K562 (cell line): ENCODE results near the gene CHDH. TPM values are rescaled to one million over a fixed set of nuclear protein-coding genes. Genes with fewer than 3 reads are reported as not detected.

Source experiments
- ATAC-seq: fragments of 200-7000 bp; cut with Tn5 transposase; 3 replicates; pipeline ENCODE4 v1.9.1; 2020; ENCODE audit warnings: moderate library complexity
- BruUV-seq: library from RNA; stranded (reverse); fragments of 400-500 nt; replicated peaks from 2 replicates; lab custom pipeline; 2021; lab: Mats Ljungman, UMichigan
- CTCF ChIA-PET: fragments of 300-600 bp; formaldehyde crosslinking; extraction: SDS; loops from one replicate; lab custom pipeline; 2021; ENCODE audit warnings: low intra/inter-chr PET ratio; lab: Yijun Ruan, JAX
- POLR2A ChIA-PET: fragments of 300-600, 350-650 bp; sonication (Branson Sonifier 250); formaldehyde crosslinking; extraction: SDS; loops from one replicate; lab custom pipeline; 2021; ENCODE audit warnings: antibody characterized with exemption, inconsistent platforms; lab: Yijun Ruan, JAX
- DNase-seq, 4 experiments: peaks; one replicate each; pipeline versions ENCODE4 v3.0.0 to v3.0.0-alpha.2; 2011 to 2018; ENCODE audit warnings: low spot score in 3 of 4, mixed read lengths in 3 of 4; ENCODE audit errors: extremely low read depth in 1 of 4
- FAIRE-seq: peaks from 2 replicates; lab custom pipeline; 2011; peaks lifted over from hg19 to GRCh38; lab: Jason Lieb, UNC
- H2AFZ ChIP-seq: 2 replicates; pipeline ENCODE4 v1.6.0; 2011; ENCODE audit warnings: low read depth, low read length, control low read depth, inconsistent platforms
- H3K27ac ChIP-seq: fragments of 200-600 bp; 3 replicates; pipeline ENCODE4 v1.8.0; 2011; ENCODE audit warnings: low read depth, mild to moderate bottlenecking, control low read depth, inconsistent platforms, low read length, moderate library complexity, mixed read lengths; ENCODE audit errors: extremely low read depth
- H3K27me3 ChIP-seq, 2 experiments: fragments of 300-600 bp in 1 of 2; 2 replicates in 1 of 2; 3 replicates in 1 of 2; pipeline versions ENCODE4 v1.6.0 to v1.8.0; 2011; ENCODE audit warnings: inconsistent platforms in 2 of 2, low read length in 2 of 2, mild to moderate bottlenecking in 1 of 2, mixed read lengths in 1 of 2, moderate library complexity in 1 of 2; ENCODE audit not compliant: control insufficient read depth in 2 of 2, insufficient read depth in 2 of 2
- H3K36me3 ChIP-seq: fragments of 300-600 bp; 3 replicates; pipeline ENCODE4 v1.8.0; 2011; ENCODE audit warnings: mild to moderate bottlenecking, low read length, inconsistent platforms; ENCODE audit not compliant: control insufficient read depth, insufficient read depth
- H3K4me1 ChIP-seq, 2 experiments: fragments of 200-600 bp in 1 of 2; replicated peaks in 1 of 2; 2 replicates in 1 of 2; 3 replicates in 1 of 2; pipeline versions ENCODE4 v1.5.1 to v1.8.0; 2011; ENCODE audit warnings: inconsistent platforms in 2 of 2, low read length in 2 of 2, mild to moderate bottlenecking in 1 of 2, mixed read lengths in 1 of 2, moderate library complexity in 1 of 2; ENCODE audit not compliant: control insufficient read depth in 2 of 2, insufficient read depth in 2 of 2
- H3K4me2 ChIP-seq: 2 replicates; pipeline ENCODE4 v1.6.1; 2011; ENCODE audit warnings: low read length, control low read depth, inconsistent platforms, mixed read lengths; ENCODE audit not compliant: insufficient read depth
- H3K4me3 ChIP-seq: fragments of 200-600 bp; sonication (generic), shearing (Covaris generic); 2 replicates; pipeline ENCODE4 v1.5.1; 2016; ENCODE audit warnings: control low read depth, inconsistent platforms
- H3K79me2 ChIP-seq: fragments of 200-600 bp; 3 replicates; pipeline ENCODE4 v1.8.0; 2011; ENCODE audit warnings: low read length, inconsistent platforms; ENCODE audit not compliant: control insufficient read depth, insufficient read depth
- H3K9ac ChIP-seq, 2 experiments: 2 replicates each; pipeline versions ENCODE4 v1.6.0 to v1.6.1; 2011; ENCODE audit warnings: low read depth in 2 of 2, low read length in 2 of 2, control low read depth in 1 of 2, inconsistent platforms in 1 of 2, mild to moderate bottlenecking in 1 of 2, mixed read lengths in 1 of 2; ENCODE audit not compliant: insufficient read depth in 1 of 2
- H3K9me1 ChIP-seq: one replicate; pipeline ENCODE4 v1.6.0; 2011; ENCODE audit warnings: inconsistent platforms, mild to moderate bottlenecking, low read length, moderate library complexity; ENCODE audit not compliant: control insufficient read depth, insufficient read depth
- H3K9me3 ChIP-seq: replicated peaks from 2 replicates; pipeline ENCODE4 v1.5.1; 2011; ENCODE audit warnings: low read depth, low read length, inconsistent platforms; ENCODE audit not compliant: control insufficient read depth, insufficient read depth
- H4K20me1 ChIP-seq: replicated peaks from 2 replicates; pipeline ENCODE4 v1.6.1; 2011; ENCODE audit warnings: low read length, inconsistent platforms, mixed read lengths; ENCODE audit not compliant: control insufficient read depth, insufficient read depth
- BCL6 ChIP-seq: fragments of 250-450 bp; sonication (Bioruptor Pico); IDR thresholded peaks from 2 replicates; pipeline ENCODE4 v1.4.0; 2020
- EGR1 ChIP-seq: fragments of 450-650 bp; conservative IDR thresholded peaks from 2 replicates; pipeline ENCODE4 v1.6.1; 2017; ENCODE audit warnings: mild to moderate bottlenecking
- MEIS2 ChIP-seq: fragments of 450-650 bp; IDR thresholded peaks from 2 replicates; pipeline ENCODE4 v1.6.1; 2014; ENCODE audit warnings: mild to moderate bottlenecking; ENCODE audit not compliant: partially characterized antibody
- PHF8 ChIP-seq: fragments of 200-600 bp; sonication (generic); IDR thresholded peaks from 2 replicates; pipeline ENCODE4 v1.6.1; 2012; ENCODE audit warnings: mixed run types, mild to moderate bottlenecking, inconsistent platforms, low read length, moderate library complexity, borderline replicate concordance
- ZNF134 ChIP-seq: fragments of 250-450 bp; sonication (Bioruptor Pico); conservative IDR thresholded peaks from 2 replicates; pipeline ENCODE4 v1.4.0; 2020
- WGBS: fragments of 100-300 bp; shearing (Covaris generic); methylation state at CpG from one replicate; pipeline ENCODE4 v1.1.6; 2016; ENCODE audit warnings: low coverage, mixed read lengths; ENCODE audit not compliant: insufficient coverage; ENCODE audit errors: missing lambda C conversion rate; 5-methylcytosine and 5-hydroxymethylcytosine counted together
- in situ Hi-C: fragments of 300-500 bp; cut with MboI; formaldehyde crosslinking; loops from 4 replicates; pipeline ENCODE4 v1.15.0; 2018; ENCODE audit warnings: inconsistent platforms, mixed read lengths
- intact Hi-C: fragments of 100-400 bp; cut with micrococcal nuclease; formaldehyde crosslinking; loops from 2 replicates; pipeline ENCODE4 v1.14.2; 2022
- polyA plus RNA-seq, 8 experiments: library from polyadenylated mRNA; depleted of rRNA in 4 of 8; stranded (reverse) in 5 of 8; unstranded in 3 of 8; fragments of >200 nt; fragmentation: Nextera tagmentation in 2 of 8; fragmentation: Illumina TruSeq in 1 of 8; extraction: Ambion mirVana in 2 of 8; extraction: Trizol in 1 of 8; gene quantifications; 2 replicates each; pipeline versions ENCODE4 v1.2.1 to v1.2.3, GENCODE V29; 2011 to 2014; ENCODE audit warnings: inconsistent platforms in 1 of 8, missing spikeins in 1 of 8
- total RNA-seq, 7 experiments: library from RNA; depleted of rRNA in 6 of 7; stranded (reverse); fragments of >200 nt in 6 of 7; fragmentation: Illumina TruSeq in 2 of 7; extraction: Trizol in 2 of 7; gene quantifications; 2 replicates each; pipeline versions ENCODE4 v1.2.1 to v1.2.3, GENCODE V29; 2011 to 2021; ENCODE audit warnings: low replicate concordance in 1 of 7
- TF ChIP-seq, protein P1 (sequence below): fragments of 450-650 bp; IDR thresholded peaks from 2 replicates; pipeline ENCODE4 v1.6.1; 2017; ENCODE audit warnings: antibody characterized with exemption, mild to moderate bottlenecking

CHDH gene
- total and polyA plus RNA-seq, 9 of the 15 experiments (the other 6 are each of a cell fraction or from before 2014, with no cell fraction given) = 0.06 to 1.9 (median 0.46) TPM

- WGBS = 0% methylated on average over 8 of the region's 8 CpGs
- H2AFZ ChIP-seq = no peak overlapping the region
These were observed 71.8 kb downstream of the CHDH start for GRCh38 chr3:53774414-53774813.

More at GRCh38 chr3:53774414-53774813, 71.8 kb downstream of the CHDH start:
- H3K9me1 ChIP-seq = peaks cover 2% of the 10 kb centered on the region
- FAIRE-seq (no peak), ATAC-seq (no peak), DNase-seq (no peak)
- no peaks in the 10 kb centered on the region for H3K36me3 ChIP-seq
- in situ Hi-C loops = no loop called here
- ChIA-PET CTCF (no interaction called here), POLR2A (no interaction called here)
- no peak for TF ChIP-seq BCL6 (CRISPR knock-in tag)
- TF ChIP-seq EGR1 = no peak
- TF ChIP-seq ZNF134 (CRISPR knock-in tag) = no peak
- no peak for TF ChIP-seq PHF8
- TF ChIP-seq MEIS2 = no peak
- TF ChIP-seq, protein P1, sequence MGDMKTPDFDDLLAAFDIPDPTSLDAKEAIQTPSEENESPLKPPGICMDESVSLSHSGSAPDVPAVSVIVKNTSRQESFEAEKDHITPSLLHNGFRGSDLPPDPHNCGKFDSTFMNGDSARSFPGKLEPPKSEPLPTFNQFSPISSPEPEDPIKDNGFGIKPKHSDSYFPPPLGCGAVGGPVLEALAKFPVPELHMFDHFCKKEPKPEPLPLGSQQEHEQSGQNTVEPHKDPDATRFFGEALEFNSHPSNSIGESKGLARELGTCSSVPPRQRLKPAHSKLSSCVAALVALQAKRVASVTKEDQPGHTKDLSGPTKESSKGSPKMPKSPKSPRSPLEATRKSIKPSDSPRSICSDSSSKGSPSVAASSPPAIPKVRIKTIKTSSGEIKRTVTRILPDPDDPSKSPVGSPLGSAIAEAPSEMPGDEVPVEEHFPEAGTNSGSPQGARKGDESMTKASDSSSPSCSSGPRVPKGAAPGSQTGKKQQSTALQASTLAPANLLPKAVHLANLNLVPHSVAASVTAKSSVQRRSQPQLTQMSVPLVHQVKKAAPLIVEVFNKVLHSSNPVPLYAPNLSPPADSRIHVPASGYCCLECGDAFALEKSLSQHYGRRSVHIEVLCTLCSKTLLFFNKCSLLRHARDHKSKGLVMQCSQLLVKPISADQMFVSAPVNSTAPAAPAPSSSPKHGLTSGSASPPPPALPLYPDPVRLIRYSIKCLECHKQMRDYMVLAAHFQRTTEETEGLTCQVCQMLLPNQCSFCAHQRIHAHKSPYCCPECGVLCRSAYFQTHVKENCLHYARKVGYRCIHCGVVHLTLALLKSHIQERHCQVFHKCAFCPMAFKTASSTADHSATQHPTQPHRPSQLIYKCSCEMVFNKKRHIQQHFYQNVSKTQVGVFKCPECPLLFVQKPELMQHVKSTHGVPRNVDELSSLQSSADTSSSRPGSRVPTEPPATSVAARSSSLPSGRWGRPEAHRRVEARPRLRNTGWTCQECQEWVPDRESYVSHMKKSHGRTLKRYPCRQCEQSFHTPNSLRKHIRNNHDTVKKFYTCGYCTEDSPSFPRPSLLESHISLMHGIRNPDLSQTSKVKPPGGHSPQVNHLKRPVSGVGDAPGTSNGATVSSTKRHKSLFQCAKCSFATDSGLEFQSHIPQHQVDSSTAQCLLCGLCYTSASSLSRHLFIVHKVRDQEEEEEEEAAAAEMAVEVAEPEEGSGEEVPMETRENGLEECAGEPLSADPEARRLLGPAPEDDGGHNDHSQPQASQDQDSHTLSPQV = no peak
- H3K4me3 ChIP-seq = no peak overlapping the region
- no peak overlapping the region for H3K4me2 ChIP-seq
- intact Hi-C loops = no loop called here
- no peaks in the 10 kb centered on the region for H3K9me3 ChIP-seq
- no peak overlapping the region for H3K27ac ChIP-seq
- no TSS peak for BruUV-seq
- H3K4me1 ChIP-seq = no peaks in the 10 kb centered on the region
- H4K20me1 ChIP-seq = no peaks in the 10 kb centered on the region
- no peak overlapping the region for H3K9ac ChIP-seq
- H3K79me2 ChIP-seq = no peaks in the 10 kb centered on the region
- H3K27me3 ChIP-seq = peaks cover 0 to 35% of the 10 kb centered on the region in 2 experiments; a peak in 2 of 5 replicates
